A673 (cell line): ENCODE results near the gene ZNF827.

Experiments used
- EZH2 ChIP-seq: fragments of 200-600 bp; sonication (generic); IDR thresholded peaks from 2 replicates; pipeline ENCODE4 v1.6.1; 2017; ENCODE audit warnings: borderline replicate concordance, low read depth, mild to moderate bottlenecking, mixed read lengths, antibody characterized with exemption, low read length; ENCODE audit not compliant: poor library complexity, severe bottlenecking
- TF ChIP-seq, protein P1 (sequence below): fragments of 300-800, 200-600 bp; sonication (generic); conservative IDR thresholded peaks from 2 replicates; pipeline ENCODE4 v1.5.1; 2017; ENCODE audit warnings: low read depth, mild to moderate bottlenecking, antibody characterized with exemption, low read length, moderate library complexity, mixed read lengths

DNA sequence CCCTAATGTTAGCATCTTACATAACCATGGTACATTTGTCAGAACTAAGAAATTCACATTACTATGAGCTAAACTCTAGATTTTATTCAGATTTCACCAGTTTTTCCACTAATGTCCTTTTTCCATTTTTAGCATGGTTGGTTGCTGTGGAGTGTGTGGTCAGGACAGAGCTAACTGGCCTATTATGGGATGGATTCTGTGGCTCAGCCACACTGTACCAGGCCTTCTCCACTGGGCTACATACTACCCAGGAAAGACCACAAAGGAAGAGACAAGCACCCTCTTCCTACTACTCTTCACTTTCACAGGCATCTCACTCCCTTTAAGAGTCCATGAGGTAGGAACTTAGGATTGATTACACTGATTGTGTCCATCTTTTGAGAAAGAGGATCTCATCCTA lies 67.4 kb downstream of the ZNF827 start:
- TF ChIP-seq EZH2, result no peak
- TF ChIP-seq, protein P1, sequence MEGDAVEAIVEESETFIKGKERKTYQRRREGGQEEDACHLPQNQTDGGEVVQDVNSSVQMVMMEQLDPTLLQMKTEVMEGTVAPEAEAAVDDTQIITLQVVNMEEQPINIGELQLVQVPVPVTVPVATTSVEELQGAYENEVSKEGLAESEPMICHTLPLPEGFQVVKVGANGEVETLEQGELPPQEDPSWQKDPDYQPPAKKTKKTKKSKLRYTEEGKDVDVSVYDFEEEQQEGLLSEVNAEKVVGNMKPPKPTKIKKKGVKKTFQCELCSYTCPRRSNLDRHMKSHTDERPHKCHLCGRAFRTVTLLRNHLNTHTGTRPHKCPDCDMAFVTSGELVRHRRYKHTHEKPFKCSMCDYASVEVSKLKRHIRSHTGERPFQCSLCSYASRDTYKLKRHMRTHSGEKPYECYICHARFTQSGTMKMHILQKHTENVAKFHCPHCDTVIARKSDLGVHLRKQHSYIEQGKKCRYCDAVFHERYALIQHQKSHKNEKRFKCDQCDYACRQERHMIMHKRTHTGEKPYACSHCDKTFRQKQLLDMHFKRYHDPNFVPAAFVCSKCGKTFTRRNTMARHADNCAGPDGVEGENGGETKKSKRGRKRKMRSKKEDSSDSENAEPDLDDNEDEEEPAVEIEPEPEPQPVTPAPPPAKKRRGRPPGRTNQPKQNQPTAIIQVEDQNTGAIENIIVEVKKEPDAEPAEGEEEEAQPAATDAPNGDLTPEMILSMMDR, result no peak
